HG03139 (cell line): ENCODE measurements around the gene STRBP.
"Not testable (repeated sequence)": the region's sequence is repeated elsewhere in the genome, so short reads cannot be mapped to it uniquely, and the experiment has no call there.

Source experiments
- ATAC-seq: cut with Tn5 transposase; IDR thresholded peaks from one replicate; pipeline ENCODE4 v1.9.1; 2021; ENCODE audit not compliant: unreplicated experiment

STRBP gene

GRCh38 chr9:123200469-123200868 lies 67.9 kb downstream of the STRBP start:
- ATAC-seq: not testable (repeated sequence)

- no peak for ATAC-seq
These were observed 72.3 kb downstream of the STRBP start for GRCh38 chr9:123196124-123196523.

GRCh38 chr9:123194023-123194422 lies 74.4 kb downstream of the STRBP start:
- no peak for ATAC-seq

- no peak for ATAC-seq
These were observed 76.7 kb downstream of the STRBP start for GRCh38 chr9:123191680-123192079.

- ATAC-seq: no peak
These were observed 77.1 kb downstream of the STRBP start for GRCh38 chr9:123191260-123191659.

- no peak for ATAC-seq
These were observed 81.3 kb downstream of the STRBP start for GRCh38 chr9:123187131-123187530.

GRCh38 chr9:123186029-123186428 lies 82.4 kb downstream of the STRBP start:
- ATAC-seq: not testable (repeated sequence)

GRCh38 chr9:123176949-123177348 lies 91.4 kb downstream of the STRBP start:
- no peak for ATAC-seq

- no peak for ATAC-seq
These were observed 92.3 kb downstream of the STRBP start for GRCh38 chr9:123175854-123176629.

- ATAC-seq: peak; percentile 86
These were observed 93.4 kb downstream of the STRBP start for GRCh38 chr9:123174887-123175518.

- no peak for ATAC-seq
These were observed 94.3 kb downstream of the STRBP start for GRCh38 chr9:123174079-123174478.

- no peak for ATAC-seq
These were observed 98.5 kb downstream of the STRBP start for GRCh38 chr9:123169926-123170325.

GRCh38 chr9:123168586-123168985 lies 99.8 kb downstream of the STRBP start:
- no peak for ATAC-seq

GRCh38 chr9:123167474-123167873 lies 100.9 kb downstream of the STRBP start:
- no peak for ATAC-seq

GRCh38 chr9:123165813-123166212 lies 102.6 kb downstream of the STRBP start:
- no peak for ATAC-seq

GRCh38 chr9:123164285-123164684 lies 104.1 kb downstream of the STRBP start:
- no peak for ATAC-seq

- no peak for ATAC-seq
These were observed 105.5 kb downstream of the STRBP start for GRCh38 chr9:123162791-123163345.

- no peak for ATAC-seq
These were observed 106.0 kb downstream of the STRBP start for GRCh38 chr9:123162360-123162759.

GRCh38 chr9:123157221-123157620 lies 111.2 kb downstream of the STRBP start:
- ATAC-seq: no peak

GRCh38 chr9:123150708-123151503 lies 117.5 kb downstream of the STRBP start:
- no peak for ATAC-seq

GRCh38 chr9:123149067-123149466 lies 119.3 kb downstream of the STRBP start:
- no peak for ATAC-seq
